Measurements from ENCODE around the gene TMEM163. TPM values are rescaled to one million over a fixed set of nuclear protein-coding genes. Genes with fewer than 3 reads are reported as not detected.

TMEM163 gene
- total and polyA plus RNA-seq, 2 donors (not counting 3 experiments of a cell fraction or from before 2014, with no cell fraction given), result 1.0 to 2.8 TPM

GRCh38 chr2:134436706-134437105 is 282.1 kb downstream of the TMEM163 start:
- intact Hi-C loops (cut with micrococcal nuclease), result no loop called here
- H3K79me2 ChIP-seq (ENCODE audit: control insufficient read depth, insufficient read depth, low read length), result no peaks in the 10 kb centered on the region
- no peaks in the 10 kb centered on the region for H3K9me1 ChIP-seq (replicated peaks; ENCODE audit: control insufficient read depth, extremely low read depth, insufficient read depth, low read length)
- no peak overlapping the region for H3K4me3 ChIP-seq (replicated peaks in 1 of 3; ENCODE audit: insufficient read depth in 1 of 3, low read depth in 1 of 3, low read length in 3 of 3)
- BruUV-seq (replicated peaks), result no TSS peak
- no peak overlapping the region for H2AFZ ChIP-seq (ENCODE audit: low read depth, low read length)
- FAIRE-seq (peak; percentile 91), DNase-seq (ENCODE audit: low read depth, low spot score) (peak; percentile 33)
- ChIA-PET CTCF (interaction anchor here (0.5 to 4.2 kb wide), 8 partner anchors 10 to 61 kb away, joined by 3 to 28 read pairs (median 6); no protein-coding TSS in a partner anchor), POLR2A (no interaction called here)
- no peaks in the 10 kb centered on the region for H4K20me1 ChIP-seq (replicated peaks; ENCODE audit: control insufficient read depth, extremely low read depth, insufficient read depth, low read length)
- TF ChIP-seq, protein P1, sequence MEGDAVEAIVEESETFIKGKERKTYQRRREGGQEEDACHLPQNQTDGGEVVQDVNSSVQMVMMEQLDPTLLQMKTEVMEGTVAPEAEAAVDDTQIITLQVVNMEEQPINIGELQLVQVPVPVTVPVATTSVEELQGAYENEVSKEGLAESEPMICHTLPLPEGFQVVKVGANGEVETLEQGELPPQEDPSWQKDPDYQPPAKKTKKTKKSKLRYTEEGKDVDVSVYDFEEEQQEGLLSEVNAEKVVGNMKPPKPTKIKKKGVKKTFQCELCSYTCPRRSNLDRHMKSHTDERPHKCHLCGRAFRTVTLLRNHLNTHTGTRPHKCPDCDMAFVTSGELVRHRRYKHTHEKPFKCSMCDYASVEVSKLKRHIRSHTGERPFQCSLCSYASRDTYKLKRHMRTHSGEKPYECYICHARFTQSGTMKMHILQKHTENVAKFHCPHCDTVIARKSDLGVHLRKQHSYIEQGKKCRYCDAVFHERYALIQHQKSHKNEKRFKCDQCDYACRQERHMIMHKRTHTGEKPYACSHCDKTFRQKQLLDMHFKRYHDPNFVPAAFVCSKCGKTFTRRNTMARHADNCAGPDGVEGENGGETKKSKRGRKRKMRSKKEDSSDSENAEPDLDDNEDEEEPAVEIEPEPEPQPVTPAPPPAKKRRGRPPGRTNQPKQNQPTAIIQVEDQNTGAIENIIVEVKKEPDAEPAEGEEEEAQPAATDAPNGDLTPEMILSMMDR (IDR thresholded peaks at IDR 0.05; ENCODE audit: extremely low read depth in 1 of 2, insufficient read depth in 1 of 2, low read depth in 1 of 2, low read length in 2 of 2), result no peak
- TF ChIP-seq, protein P2, sequence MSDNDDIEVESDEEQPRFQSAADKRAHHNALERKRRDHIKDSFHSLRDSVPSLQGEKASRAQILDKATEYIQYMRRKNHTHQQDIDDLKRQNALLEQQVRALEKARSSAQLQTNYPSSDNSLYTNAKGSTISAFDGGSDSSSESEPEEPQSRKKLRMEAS (IDR thresholded peaks at IDR 0.05; ENCODE audit: insufficient read depth, insufficient read length), result no peak
- no peak for TF ChIP-seq MYC (IDR thresholded peaks at IDR 0.05; ENCODE audit: low read depth, low read length)
- no peak for TF ChIP-seq GATA2 (IDR thresholded peaks at IDR 0.05; ENCODE audit: insufficient read depth, insufficient read length, low read depth, low read length)
- no peak for TF ChIP-seq EZH2 (IDR thresholded peaks at IDR 0.05; ENCODE audit: borderline replicate concordance, low read depth, low read length, severe bottlenecking)
- TF ChIP-seq POLR2AphosphoS5 (IDR thresholded peaks at IDR 0.05; ENCODE audit: insufficient read depth, low read depth, low read length), result no peak
- no peak for TF ChIP-seq FOS (IDR thresholded peaks at IDR 0.05; ENCODE audit: borderline replicate concordance, insufficient read depth, low read length)
- no peak for TF ChIP-seq POLR2A (IDR thresholded peaks at IDR 0.05; ENCODE audit: low read depth, low read length)
- TF ChIP-seq JUN (IDR thresholded peaks at IDR 0.05; ENCODE audit: borderline replicate concordance, insufficient read depth, insufficient read length, low read depth), result no peak
- H3K4me2 ChIP-seq (ENCODE audit: insufficient read depth, low read length), result no peak overlapping the region
- H3K27me3 ChIP-seq (ENCODE audit: control insufficient read depth in 2 of 2, insufficient read depth in 2 of 2, low read length in 2 of 2), result no peaks in the 10 kb centered on the region
- peaks cover 29% of the 10 kb centered on the region for H3K4me1 ChIP-seq (ENCODE audit: control insufficient read depth, extremely low read depth, insufficient read depth, low read length)
- H3K27ac ChIP-seq (ENCODE audit: insufficient read depth, low read depth, low read length), result peak overlapping the region; percentile 32
- no peak overlapping the region for H3K9ac ChIP-seq (replicated peaks; ENCODE audit: extremely low read depth, insufficient read depth, low read length)
- dilution Hi-C loops (cut with MboI; ENCODE audit: extremely low pct_ligation_motif_present, low sequenced_read_pairs), result no loop called here
- H3K9me3 ChIP-seq (replicated peaks; ENCODE audit: control insufficient read depth, insufficient read depth, low read length), result no peaks in the 10 kb centered on the region
- H3K36me3 ChIP-seq (ENCODE audit: control insufficient read depth in 2 of 2, extremely low read depth in 1 of 2, insufficient read depth in 2 of 2, low read length in 2 of 2), result no peaks in the 10 kb centered on the region
